Amygdala (tissue), 56 donors: ENCODE data around the gene ZNF32.
A peak's percentile ranks its signal among the peaks of the same experiment; 100 is the strongest.
"Not testable (repeated sequence)": the region's sequence is repeated elsewhere in the genome, so short reads cannot be mapped to it uniquely, and the experiment has no call there.

Source experiments
- DNase-seq, 56 donors: peaks; one replicate each; lab custom pipeline; 2025; lab: John Stamatoyannopoulos, UW

The ZNF32 gene

GRCh38 chr10:43640603-43641002 is 8.1 kb downstream of the ZNF32 start:
- no peak for DNase-seq

- DNase-seq: not testable (repeated sequence)
Measured at GRCh38 chr10:43635816-43636215, 12.9 kb downstream of the ZNF32 start.

- no peak for DNase-seq
Measured at GRCh38 chr10:43628956-43629355, 19.7 kb downstream of the ZNF32 start.

- no peak for DNase-seq
Measured at GRCh38 chr10:43627942-43628341, 20.7 kb downstream of the ZNF32 start.

- DNase-seq: no peak
Measured at GRCh38 chr10:43623351-43623750, 25.3 kb downstream of the ZNF32 start.

GRCh38 chr10:43622038-43622437 is 26.6 kb downstream of the ZNF32 start:
- no peak for DNase-seq

- no peak for DNase-seq
Measured at GRCh38 chr10:43619368-43619767, 29.3 kb downstream of the ZNF32 start.

GRCh38 chr10:43616697-43617370 is 31.8 kb downstream of the ZNF32 start:
- no peak for DNase-seq

- DNase-seq: no peak
Measured at GRCh38 chr10:43610636-43611035, 38.0 kb downstream of the ZNF32 start.

GRCh38 chr10:43607199-43607573 is 41.5 kb downstream of the ZNF32 start:
- no peak for DNase-seq

- DNase-seq: peak in 52 of 56 donors; percentile 6 to 83 (median 60)
Measured at GRCh38 chr10:43606323-43607198, 42.1 kb downstream of the ZNF32 start, which contains the start of gene ZNF485. Gene ZNF485, plus strand, starts transcription at chr10:43606438. Its CDS starts 613 bp downstream, at chr10:43607051.

GRCh38 chr10:43605850-43606322 is 42.8 kb downstream of the ZNF32 start:
- DNase-seq: no peak

- DNase-seq: not testable (repeated sequence)
Measured at GRCh38 chr10:43601576-43601975, 47.1 kb downstream of the ZNF32 start.

- DNase-seq: no peak
Measured at GRCh38 chr10:43599333-43599732, 49.3 kb downstream of the ZNF32 start.

GRCh38 chr10:43598446-43598845 is 50.2 kb downstream of the ZNF32 start:
- DNase-seq: no peak

- DNase-seq: no peak
Measured at GRCh38 chr10:43596546-43596945, 52.1 kb downstream of the ZNF32 start.

GRCh38 chr10:43595739-43596298 is 52.9 kb downstream of the ZNF32 start:
- DNase-seq: no peak

GRCh38 chr10:43594944-43595589 is 53.6 kb downstream of the ZNF32 start:
- no peak for DNase-seq
